Prostate gland (tissue), 2 donors: Measurements from ENCODE around the gene MFN2. TPM values are rescaled to one million over a fixed set of nuclear protein-coding genes. Genes with fewer than 3 reads are reported as not detected.

Experiments used
- DNase-seq: peaks from one replicate; pipeline ENCODE4 v3.0.0-alpha.2; 2019; ENCODE audit warnings: low spot score
- H3K27ac ChIP-seq, 2 donors: fragments of 200-600 bp; sonication (generic); 2 replicates each; pipeline ENCODE4 v1.5.1; 2017 to 2019
- H3K27me3 ChIP-seq: fragments of 200-600 bp; sonication (generic); replicated peaks from 2 replicates; pipeline ENCODE4 v1.5.1; 2019; ENCODE audit not compliant: insufficient read depth
- H3K36me3 ChIP-seq, 2 donors: fragments of 200-600 bp; sonication (generic); 1 replicate in 1 of 2; 2 replicates in 1 of 2; pipeline versions ENCODE4 v1.5.1 to v1.8.1; 2017 to 2019
- H3K4me1 ChIP-seq: fragments of 200-600 bp; sonication (generic); replicated peaks from 2 replicates; pipeline ENCODE4 v1.5.1; 2019
- H3K4me3 ChIP-seq, 2 donors: fragments of 200-600 bp; sonication (generic); 2 replicates each; pipeline ENCODE4 v1.5.1; 2017 to 2019
- H3K9me3 ChIP-seq: fragments of 200-600 bp; sonication (generic); 2 replicates; pipeline ENCODE4 v1.5.1; 2017
- CTCF ChIP-seq, 4 experiments: fragments of 200-600 bp in 2 of 4; fragments of 450-650 bp in 2 of 4; sonication (generic) in 2 of 4; IDR thresholded peaks; 1 replicate in 3 of 4; 2 replicates in 1 of 4; pipeline ENCODE4 v1.5.1; 2016 to 2019; ENCODE audit warnings: antibody characterized with exemption in 4 of 4, mild to moderate bottlenecking in 2 of 4, moderate library complexity in 2 of 4
- POLR2A ChIP-seq: fragments of 450-650 bp; IDR thresholded peaks from one replicate; pipeline ENCODE4 v1.6.1; 2016; ENCODE audit warnings: antibody characterized with exemption, mild to moderate bottlenecking
- POLR2AphosphoS5 ChIP-seq: sonication (generic); formaldehyde crosslinking; IDR thresholded peaks from one replicate; pipeline ENCODE4 v1.6.1; 2017; ENCODE audit warnings: antibody characterized with exemption
- WGBS: methylation state at CpG from one replicate; pipeline ENCODE4 v1.1.5; 2018; 5-methylcytosine and 5-hydroxymethylcytosine counted together
- intact Hi-C: fragments of 100-400 bp; cut with DNase I; formaldehyde crosslinking; loops from one replicate; pipeline ENCODE4 v1.14.2; 2022
- total RNA-seq, 2 donors: library from RNA; depleted of rRNA; stranded (reverse); fragments of >200 nt; gene quantifications; one replicate each; pipeline ENCODE4 v1.1.0, GENCODE V29; 2016

MFN2 gene
- total RNA-seq, 2 donors from 2014 or later: 55.0 to 92.4 TPM

DNA sequence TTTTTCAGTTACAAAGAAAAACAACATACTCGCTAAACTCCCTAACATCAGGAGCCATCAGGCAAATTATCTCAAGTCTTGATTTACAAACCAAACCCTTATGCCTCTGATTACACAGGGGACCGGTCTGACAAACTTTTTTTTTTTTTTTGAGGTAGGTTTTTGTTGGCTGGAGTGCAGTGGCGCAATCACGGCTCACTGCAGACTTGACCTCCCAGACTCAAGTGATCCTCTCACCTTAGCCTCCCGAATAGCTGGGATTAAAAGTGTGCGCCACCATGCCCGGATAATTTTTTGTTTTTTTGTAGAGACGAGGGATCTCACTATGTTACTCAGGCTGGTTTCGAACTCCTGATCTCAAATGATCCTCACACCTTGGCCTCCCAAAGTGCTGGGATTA lies 35.3 kb downstream of the MFN2 start:
- intact Hi-C loops: loop anchor here (10.0 kb wide), 1 partner anchor 111 kb away; no protein-coding TSS in a partner anchor
- Histone ChIP-seq H3K27ac (no peak overlapping the region), H3K36me3 (peaks cover 0 to 8% of the 10 kb centered on the region in 2 donors), H3K27me3 (no peaks in the 10 kb centered on the region), H3K9me3 (no peaks in the 10 kb centered on the region), H3K4me3 (no peak overlapping the region), H3K4me1 (no peaks in the 10 kb centered on the region)
- TF ChIP-seq POLR2A (no peak), POLR2AphosphoS5 (no peak), CTCF (IDR thresholded peaks at IDR 0.05) (no peak)
- DNase-seq: no peak
- 86% methylated on average over 9 of the region's 9 CpGs for WGBS

GRCh38 chr1:12016182-12016581 lies 35.9 kb downstream of the MFN2 start:
- intact Hi-C loops: loop anchor here (10.0 kb wide), 1 partner anchor 111 kb away; no protein-coding TSS in a partner anchor
- TF ChIP-seq POLR2A (no peak), CTCF (IDR thresholded peaks at IDR 0.05) (no peak), POLR2AphosphoS5 (no peak)
- Histone ChIP-seq H3K4me1 (no peaks in the 10 kb centered on the region), H3K36me3 (peaks cover 0 to 8% of the 10 kb centered on the region in 2 donors), H3K9me3 (no peaks in the 10 kb centered on the region), H3K27ac (no peak overlapping the region), H3K4me3 (no peak overlapping the region), H3K27me3 (no peaks in the 10 kb centered on the region)
- DNase-seq: no peak
- WGBS: 83% methylated on average over 3 of the region's 3 CpGs

DNA sequence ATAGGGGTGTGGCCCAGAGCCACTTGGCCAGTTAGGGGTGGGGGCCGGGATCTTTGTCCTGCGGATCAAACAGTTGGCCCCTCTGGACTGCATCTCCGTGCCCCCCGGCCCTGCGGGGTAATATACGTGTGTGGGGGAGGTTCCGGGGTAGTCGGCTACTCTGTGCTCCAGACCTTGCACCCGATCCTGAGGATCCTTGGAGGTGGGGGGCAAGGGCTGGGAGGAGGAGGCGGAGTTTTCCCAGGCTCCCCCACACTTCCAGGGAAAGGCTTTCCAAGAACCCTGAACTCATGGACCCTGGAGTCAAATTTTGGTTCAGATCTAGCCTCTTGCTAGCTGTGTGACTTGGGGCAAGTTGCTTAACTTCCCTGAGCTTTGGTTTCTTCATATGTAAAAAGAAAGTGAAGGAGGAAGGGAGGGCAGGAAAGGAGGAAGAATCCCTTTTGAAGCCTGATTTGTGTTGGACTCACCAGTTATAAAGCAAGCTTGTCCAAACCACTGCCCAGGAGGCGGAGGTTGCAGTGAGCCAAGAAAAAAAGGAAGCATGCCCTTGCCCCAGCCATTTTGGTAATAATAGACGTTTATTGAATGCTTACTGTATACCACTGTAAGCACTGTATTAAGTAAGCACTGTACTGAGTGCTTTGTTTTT lies 39.7 kb downstream of the MFN2 start:
- H3K27me3 ChIP-seq: no peaks in the 10 kb centered on the region
- no peak for DNase-seq
- H3K9me3 ChIP-seq: no peaks in the 10 kb centered on the region
- WGBS: 8% methylated on average over 12 of the region's 12 CpGs
- intact Hi-C loops: loop anchor here (10.0 kb wide), 1 partner anchor 115 kb away; no protein-coding TSS in a partner anchor
- TF ChIP-seq POLR2A: no peak
- TF ChIP-seq CTCF (IDR thresholded peaks at IDR 0.05): no peak
- no peak for TF ChIP-seq POLR2AphosphoS5
- peak overlapping the region; percentile 61 to 71 for H3K27ac ChIP-seq
- H3K4me3 ChIP-seq: peak overlapping the region; percentile 85 to 93
- no peaks in the 10 kb centered on the region for H3K4me1 ChIP-seq
- peaks cover 0 to 2% of the 10 kb centered on the region in 2 donors for H3K36me3 ChIP-seq

GRCh38 chr1:12021616-12022015 lies 41.4 kb downstream of the MFN2 start:
- no peaks in the 10 kb centered on the region for H3K9me3 ChIP-seq
- no peak for TF ChIP-seq POLR2AphosphoS5
- TF ChIP-seq POLR2A: no peak
- H3K27me3 ChIP-seq: no peaks in the 10 kb centered on the region
- intact Hi-C loops: no loop called here
- H3K27ac ChIP-seq: no peak overlapping the region
- no peak overlapping the region for H3K4me3 ChIP-seq
- no peaks in the 10 kb centered on the region for H3K4me1 ChIP-seq
- no peak for DNase-seq
- H3K36me3 ChIP-seq: peaks cover 0 to 2% of the 10 kb centered on the region in 2 donors
- 91% methylated on average over 8 of the region's 9 CpGs for WGBS

DNA sequence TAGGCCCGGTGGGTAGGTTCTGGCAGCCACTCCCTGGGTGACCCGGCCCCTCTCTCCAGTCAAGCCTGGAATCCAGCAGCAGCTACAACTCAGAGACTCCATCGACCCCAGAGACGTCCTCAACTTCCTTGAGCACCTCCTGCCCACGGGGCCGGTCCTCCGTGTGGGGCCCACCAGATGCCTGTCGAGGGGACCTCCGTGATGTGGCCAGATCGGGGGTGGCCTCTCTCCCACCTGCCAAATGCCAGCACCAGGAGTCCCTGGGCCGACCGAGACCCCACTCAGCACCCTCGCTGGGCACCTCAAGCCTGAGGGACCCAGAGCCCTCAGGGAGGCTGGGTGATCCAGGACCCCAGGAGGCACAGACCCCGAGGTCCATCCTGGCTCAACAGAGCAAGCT lies 41.8 kb downstream of the MFN2 start:
- no peak overlapping the region for H3K4me3 ChIP-seq
- WGBS: 97% methylated on average over 10 of the region's 14 CpGs
- intact Hi-C loops: no loop called here
- no peak for DNase-seq
- H3K27ac ChIP-seq: no peak overlapping the region
- TF ChIP-seq POLR2A: no peak
- no peaks in the 10 kb centered on the region for H3K9me3 ChIP-seq
- H3K36me3 ChIP-seq: peaks cover 0 to 2% of the 10 kb centered on the region in 2 donors
- H3K27me3 ChIP-seq: no peaks in the 10 kb centered on the region
- H3K4me1 ChIP-seq: no peaks in the 10 kb centered on the region

DNA sequence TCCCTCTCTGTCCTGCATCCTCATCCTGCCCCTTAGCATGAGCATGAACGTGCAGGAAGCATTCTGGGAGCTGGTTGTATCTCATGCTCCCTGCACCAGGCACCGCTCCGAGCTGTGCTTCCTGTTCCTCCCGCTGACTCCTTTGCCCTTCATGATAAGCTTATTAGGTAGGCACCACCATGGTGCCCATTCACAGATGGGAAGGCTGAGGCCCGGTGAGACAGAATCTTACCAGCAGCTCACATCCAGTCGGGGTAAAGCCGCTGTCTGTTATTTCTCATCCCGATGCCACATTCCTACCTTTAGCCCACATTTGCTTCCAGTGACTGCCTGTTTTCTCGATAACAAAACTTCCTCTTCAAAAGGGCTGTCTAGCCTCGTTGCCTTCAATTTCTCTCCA lies 46.3 kb downstream of the MFN2 start:
- Histone ChIP-seq H3K4me3 (no peak overlapping the region), H3K27me3 (no peaks in the 10 kb centered on the region), H3K9me3 (no peaks in the 10 kb centered on the region), H3K4me1 (no peaks in the 10 kb centered on the region), H3K27ac (no peak overlapping the region), H3K36me3 (peaks cover 2 to 6% of the 10 kb centered on the region in 2 donors)
- 88% methylated on average over 10 of the region's 10 CpGs for WGBS
- intact Hi-C loops: no loop called here
- TF ChIP-seq CTCF (IDR thresholded peaks at IDR 0.05) (no peak), POLR2AphosphoS5 (no peak), POLR2A (no peak)
- no peak for DNase-seq
